GM19397 (cell line): ENCODE data around the gene CABP1.

ENCODE experiments used
- ATAC-seq: cut with Tn5 transposase; IDR thresholded peaks from one replicate; pipeline ENCODE4 v1.9.1; 2021; ENCODE audit warnings: mild to moderate bottlenecking, moderate library complexity; ENCODE audit not compliant: unreplicated experiment

Gene CABP1

GRCh38 chr12:120690978-120691377 lies 50.6 kb downstream of the CABP1 start:
- ATAC-seq = no peak

- ATAC-seq = no peak
Measured at GRCh38 chr12:120692524-120693033, 52.2 kb downstream of the CABP1 start.

DNA sequence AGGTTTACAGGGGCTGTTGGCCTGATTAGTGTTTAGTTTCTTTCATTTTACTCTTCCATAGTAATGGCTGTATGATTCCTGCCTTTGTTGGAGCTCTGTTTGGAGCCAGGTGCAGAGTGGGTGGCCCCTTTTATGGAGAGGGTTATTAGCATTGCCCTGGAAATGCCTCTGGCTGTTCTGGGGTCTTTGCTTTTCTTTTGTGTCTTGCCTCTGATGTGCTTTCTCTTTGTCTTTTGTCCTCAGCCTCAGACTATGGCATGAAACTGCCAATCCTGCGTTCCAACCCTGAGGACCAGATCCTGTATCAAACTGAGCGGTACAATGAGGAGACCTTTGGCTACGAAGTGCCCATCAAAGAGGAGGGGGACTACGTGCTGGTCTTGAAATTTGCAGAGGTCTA lies 53.4 kb downstream of the CABP1 start:
- no peak for ATAC-seq

GRCh38 chr12:120696626-120697025 lies 56.2 kb downstream of the CABP1 start:
- no peak for ATAC-seq

GRCh38 chr12:120697344-120697743 lies 56.9 kb downstream of the CABP1 start:
- no peak for ATAC-seq

GRCh38 chr12:120698665-120699064 lies 58.2 kb downstream of the CABP1 start:
- no peak for ATAC-seq

- ATAC-seq = no peak
Measured at GRCh38 chr12:120699553-120699952, 59.1 kb downstream of the CABP1 start.

DNA sequence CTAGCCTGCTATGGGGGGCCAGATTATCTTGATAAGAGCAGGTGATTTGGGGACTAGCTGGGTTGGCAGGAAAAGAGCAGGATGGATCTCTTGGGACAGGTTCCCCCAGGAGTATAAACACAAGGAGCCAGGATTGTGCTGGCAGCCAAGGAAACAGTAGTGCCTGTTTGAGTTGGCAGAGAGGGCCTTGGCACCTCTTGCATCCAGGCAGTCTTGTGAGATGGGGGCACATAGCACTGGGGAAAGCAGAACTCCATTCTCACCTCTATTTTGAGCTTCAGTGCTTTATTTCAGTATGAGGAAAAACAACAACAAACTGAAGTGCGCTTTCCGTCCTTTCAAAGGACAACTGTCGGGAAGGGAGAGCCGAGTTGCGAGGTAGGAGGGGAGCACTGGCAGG lies 60.5 kb downstream of the CABP1 start:
- ATAC-seq = no peak

DNA sequence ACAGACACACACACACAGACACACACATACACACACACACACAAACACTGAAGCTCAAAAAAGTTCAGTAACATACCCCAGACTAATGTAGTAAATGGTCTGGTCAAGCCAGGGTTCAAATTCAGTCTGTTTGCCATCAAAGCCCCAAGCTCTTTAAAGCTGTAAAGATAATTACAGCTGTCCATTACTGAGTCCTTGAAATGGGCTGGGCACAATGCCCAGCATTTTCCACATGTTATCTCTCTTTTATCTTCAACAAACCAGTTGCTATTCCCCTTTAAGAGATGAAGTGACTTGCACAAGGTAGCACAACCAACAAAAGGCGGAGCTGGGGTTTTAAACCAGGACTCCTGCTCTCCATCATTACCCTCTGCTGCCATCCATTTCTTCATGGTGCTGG lies 62.2 kb downstream of the CABP1 start:
- no peak for ATAC-seq

GRCh38 chr12:120703311-120703942 lies 63.0 kb downstream of the CABP1 start:
- ATAC-seq = no peak

GRCh38 chr12:120705618-120706017 lies 65.2 kb downstream of the CABP1 start:
- no peak for ATAC-seq

GRCh38 chr12:120706029-120706428 lies 65.6 kb downstream of the CABP1 start:
- ATAC-seq = no peak

DNA sequence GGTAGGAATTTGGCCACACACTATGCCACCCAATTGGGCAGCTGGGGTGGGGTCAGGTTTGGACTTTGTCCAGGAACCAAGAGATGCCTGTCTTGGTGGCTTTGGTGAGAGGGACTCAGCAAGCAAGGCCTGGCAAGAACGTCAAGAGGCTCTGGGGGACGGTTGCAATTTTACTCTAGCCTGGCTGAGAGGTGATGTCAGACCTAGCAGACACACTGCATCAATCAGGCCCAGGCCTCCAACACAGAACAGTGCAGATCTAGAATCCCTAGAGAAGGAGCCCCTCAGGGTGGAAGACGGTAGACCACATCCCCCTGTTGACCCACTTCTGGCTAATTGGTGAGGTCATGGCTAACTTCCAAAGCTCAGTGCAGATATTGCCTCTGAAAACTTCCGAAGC lies 68.2 kb downstream of the CABP1 start:
- no peak for ATAC-seq

DNA sequence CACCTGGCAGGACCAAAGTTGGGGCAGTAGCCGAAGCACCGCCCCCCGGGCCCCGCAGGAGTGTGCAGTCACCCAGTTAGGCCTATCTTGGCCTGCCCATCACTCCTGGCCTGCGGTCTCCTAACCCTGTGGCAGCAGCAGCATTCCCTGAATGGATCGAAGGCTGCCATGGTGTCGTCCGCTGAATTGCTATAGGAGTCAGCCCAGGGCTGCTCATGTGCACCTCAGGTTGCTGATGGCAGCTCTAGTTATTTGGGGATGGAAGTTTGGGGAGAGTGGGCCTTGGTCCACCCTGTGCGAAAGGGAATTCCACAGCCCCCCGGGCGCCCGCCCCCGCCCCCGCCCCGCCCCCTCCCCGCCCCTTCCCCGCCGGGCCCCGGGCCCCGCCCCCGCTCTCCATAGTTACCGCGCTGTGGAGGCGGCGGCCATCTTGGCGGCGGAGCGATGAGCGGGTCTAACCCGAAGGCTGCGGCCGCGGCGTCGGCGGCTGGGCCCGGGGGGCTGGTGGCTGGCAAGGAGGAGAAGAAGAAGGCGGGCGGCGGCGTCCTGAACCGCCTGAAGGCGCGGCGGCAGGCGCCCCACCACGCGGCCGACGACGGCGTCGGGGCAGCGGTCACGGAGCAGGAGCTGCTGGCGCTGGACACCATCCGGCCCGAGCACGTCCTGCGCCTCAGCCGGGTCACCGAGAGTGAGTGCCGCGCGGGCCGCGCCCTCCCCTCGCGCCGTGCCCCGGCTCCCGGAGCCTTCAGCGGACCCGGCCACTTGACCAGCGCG lies 69.8 kb downstream of the CABP1 start, which contains the start of gene UNC119B:
UNC119B (plus strand) TSS at position 428 of the 774 bp plus-strand sequence; CDS start at position 445, 17 bp downstream.
- ATAC-seq = peak; percentile 70

GRCh38 chr12:120710805-120711296 lies 70.4 kb downstream of the CABP1 start:
- ATAC-seq = peak; percentile 38

DNA sequence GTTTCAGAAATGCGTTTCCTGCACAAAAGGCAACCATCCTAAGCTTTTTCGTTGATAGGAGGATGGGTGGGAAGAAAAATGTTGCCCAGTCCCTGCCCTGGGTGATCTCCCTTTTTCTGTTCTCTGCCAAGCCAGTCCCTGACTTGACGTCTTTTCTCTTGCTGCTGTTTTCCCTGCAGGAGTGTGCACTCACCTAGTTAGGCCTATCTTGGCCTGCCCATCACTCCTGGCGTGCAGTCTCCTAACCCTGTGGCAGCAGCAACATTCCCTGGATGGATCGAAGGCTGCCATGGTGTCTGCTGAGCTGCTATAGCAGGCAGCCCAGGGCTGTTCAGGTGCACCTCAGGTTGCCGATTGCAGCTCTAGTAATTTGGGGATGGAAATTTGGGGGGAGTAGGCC lies 71.0 kb downstream of the CABP1 start:
- no peak for ATAC-seq

DNA sequence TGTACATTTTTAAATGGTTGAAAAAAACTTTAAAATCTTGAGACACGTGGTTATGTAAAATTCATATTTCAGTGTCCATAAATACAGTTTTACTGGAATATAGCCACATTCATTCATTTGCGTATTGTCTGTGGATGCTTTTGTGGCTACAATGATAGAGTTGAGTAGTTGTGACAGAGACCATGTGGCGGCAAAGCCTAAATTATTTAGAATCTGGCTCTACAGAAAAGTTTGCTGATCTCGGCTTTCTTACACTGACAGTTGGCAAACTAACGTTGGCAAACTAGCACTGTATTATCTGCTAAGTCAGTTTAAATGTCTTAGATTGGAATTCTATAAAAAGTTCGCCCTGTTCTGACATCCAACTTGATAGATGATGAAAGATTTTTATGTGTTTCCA lies 72.2 kb downstream of the CABP1 start:
- no peak for ATAC-seq

DNA sequence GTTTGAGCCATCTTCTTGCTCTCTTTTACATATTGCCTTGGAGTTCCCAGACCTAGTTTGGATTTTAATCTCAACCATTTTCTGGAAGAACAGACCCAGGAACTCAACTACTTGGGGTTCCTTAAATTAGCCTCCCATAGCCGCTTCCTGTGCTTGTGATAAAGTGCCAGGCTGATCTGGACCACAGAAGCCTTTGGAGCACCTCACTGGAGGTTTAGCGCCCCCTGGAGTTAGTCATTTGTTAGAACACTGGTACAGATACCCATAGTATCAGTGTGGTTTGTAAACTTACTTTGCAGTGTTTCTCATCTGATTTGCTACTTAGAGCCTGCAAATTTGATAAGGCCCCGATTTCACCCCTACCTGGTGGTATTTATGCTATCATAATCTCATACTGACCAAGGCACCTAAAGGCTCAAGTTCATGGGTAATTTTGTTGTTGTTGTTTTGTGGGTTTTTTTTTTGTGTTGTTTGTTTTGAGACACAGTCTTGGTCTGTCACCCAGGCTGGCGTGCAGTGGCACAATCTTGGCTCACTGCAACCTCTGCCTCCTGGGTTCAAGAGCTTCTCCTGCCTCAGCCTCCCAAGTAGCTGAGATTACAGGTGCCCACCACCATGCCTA lies 73.5 kb downstream of the CABP1 start:
- no peak for ATAC-seq
